NT2/D1 (cell line): Measurements from ENCODE around the gene ACBD6.

Experiments
- DNase-seq: peaks from one replicate; pipeline ENCODE4 v3.0.0-alpha.2; 2011; ENCODE audit warnings: low read depth, low spot score
- H3K27me3 ChIP-seq: 2 replicates; pipeline ENCODE4 v1.6.0; 2011; ENCODE audit warnings: mild to moderate bottlenecking; ENCODE audit not compliant: insufficient read length, insufficient read depth
- H3K36me3 ChIP-seq: 2 replicates; pipeline ENCODE4 v1.6.1; 2011; ENCODE audit warnings: mild to moderate bottlenecking, low read length, mixed read lengths; ENCODE audit not compliant: insufficient read depth, insufficient read length
- H3K4me1 ChIP-seq: 2 replicates; pipeline ENCODE4 v1.5.1; 2011; ENCODE audit not compliant: insufficient read depth, insufficient read length
- H3K4me3 ChIP-seq: 2 replicates; pipeline ENCODE4 v1.5.1; 2011; ENCODE audit warnings: low read depth; ENCODE audit not compliant: insufficient read length
- H3K9ac ChIP-seq: 2 replicates; pipeline ENCODE4 v1.6.0; 2011; ENCODE audit warnings: low read depth; ENCODE audit not compliant: insufficient read length
- H3K9me3 ChIP-seq: 2 replicates; pipeline ENCODE4 v1.5.1; 2011; ENCODE audit warnings: mild to moderate bottlenecking, low read length; ENCODE audit not compliant: insufficient read depth
- SUZ12 ChIP-seq: IDR thresholded peaks from 2 replicates; pipeline ENCODE4 v1.6.1; 2011; ENCODE audit not compliant: insufficient read length, insufficient read depth; ENCODE audit errors: extremely low read depth
- YY1 ChIP-seq: IDR thresholded peaks from 2 replicates; pipeline ENCODE4 v1.6.1; 2011; ENCODE audit not compliant: insufficient read length, insufficient read depth
- ZNF274 ChIP-seq: IDR thresholded peaks from 2 replicates; pipeline ENCODE4 v1.6.1; 2011; ENCODE audit warnings: mild to moderate bottlenecking, low read depth, low read length

The ACBD6 gene

DNA sequence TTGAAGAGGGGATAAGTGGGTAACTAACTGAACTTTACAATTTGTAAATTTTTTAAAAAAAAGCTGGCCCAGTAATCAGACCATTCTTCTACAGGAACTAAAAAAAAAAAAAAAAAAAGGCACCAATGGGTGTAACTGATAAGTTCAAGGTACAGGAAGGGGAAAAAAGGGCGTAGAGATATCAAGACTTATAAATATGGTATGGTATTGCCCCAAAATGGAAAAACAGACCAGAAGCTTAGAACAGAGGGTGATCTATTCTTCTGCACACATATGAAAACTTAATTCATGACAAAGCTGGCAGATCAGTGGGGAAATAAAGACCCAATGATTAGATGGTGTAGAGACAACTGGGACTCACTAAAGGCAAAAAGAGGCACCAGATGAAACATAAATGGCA lies 213.4 kb downstream of the ACBD6 start:
- Histone ChIP-seq H3K27me3 (no peaks in the 10 kb centered on the region), H3K4me1 (no peaks in the 10 kb centered on the region), H3K36me3 (peaks cover 20% of the 10 kb centered on the region), H3K9me3 (no peaks in the 10 kb centered on the region), H3K4me3 (no peak overlapping the region), H3K9ac (no peak overlapping the region)
- DNase-seq, result no peak
- TF ChIP-seq SUZ12 (no peak), ZNF274 (no peak), YY1 (no peak)

DNA sequence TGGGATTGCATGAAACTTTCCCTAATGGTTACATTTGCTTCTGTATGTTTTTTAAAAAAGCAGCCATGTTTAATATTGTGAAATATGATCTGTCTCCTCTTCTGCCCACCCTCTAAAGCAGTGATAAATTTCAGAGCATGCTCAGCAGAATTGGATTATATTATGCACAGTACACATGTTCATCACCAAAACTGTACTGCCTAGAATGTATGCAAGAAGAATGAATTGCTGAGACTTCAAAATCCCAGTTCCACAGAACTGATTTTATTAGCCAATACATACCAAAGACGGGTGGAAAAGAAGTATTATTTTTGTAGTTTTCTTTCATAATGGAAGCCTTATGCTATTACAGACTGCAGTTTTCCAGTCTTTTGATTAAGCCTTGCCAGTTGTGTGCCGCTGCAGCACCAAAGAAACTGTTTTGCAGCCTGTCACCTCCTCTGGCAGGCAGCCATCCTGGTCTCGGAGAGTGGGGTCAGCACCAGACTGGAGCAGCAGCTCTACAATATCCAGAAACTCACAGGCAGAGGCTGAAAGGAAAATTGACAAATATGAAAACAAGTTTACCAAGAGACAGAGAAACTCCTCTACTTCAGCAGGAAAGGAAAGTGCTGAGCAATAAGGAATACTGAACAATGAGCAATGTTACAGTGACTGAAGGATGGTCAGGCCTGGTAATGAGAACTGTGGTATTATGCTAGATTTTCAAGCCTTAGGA lies 214.2 kb downstream of the ACBD6 start:
- no peaks in the 10 kb centered on the region for H3K27me3 ChIP-seq
- DNase-seq, result no peak

DNA sequence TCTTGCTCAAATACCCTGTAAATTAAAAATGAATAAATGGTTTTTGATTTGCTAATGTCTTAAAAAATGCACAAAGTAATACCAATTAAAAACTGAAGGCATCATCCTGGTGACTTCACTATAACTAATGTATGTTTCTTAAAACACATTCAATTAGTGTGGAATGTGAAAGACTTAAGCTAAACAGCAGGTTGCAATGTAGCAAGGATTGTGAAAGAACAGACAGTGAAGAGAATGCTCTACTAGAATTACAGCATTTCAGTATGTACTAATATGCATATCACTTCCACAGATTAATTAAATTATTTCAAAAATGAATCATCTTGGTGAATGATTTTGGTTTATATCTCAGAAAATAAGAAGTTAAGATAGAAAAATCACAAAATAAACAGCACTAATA lies 216.0 kb downstream of the ACBD6 start:
- Histone ChIP-seq H3K4me1 (no peaks in the 10 kb centered on the region), H3K36me3 (peaks cover 20% of the 10 kb centered on the region), H3K27me3 (no peaks in the 10 kb centered on the region), H3K9ac (no peak overlapping the region), H3K4me3 (no peak overlapping the region), H3K9me3 (no peaks in the 10 kb centered on the region)
- DNase-seq, result no peak
- TF ChIP-seq YY1 (no peak), SUZ12 (no peak), ZNF274 (no peak)

More for the DNA sequence above, 214.2 kb downstream of the ACBD6 start:
- TF ChIP-seq SUZ12 (no peak), YY1 (no peak), ZNF274 (no peak)
- H3K4me1 ChIP-seq, result no peaks in the 10 kb centered on the region
- H3K9me3 ChIP-seq, result no peaks in the 10 kb centered on the region
- H3K4me3 ChIP-seq, result no peak overlapping the region
- peaks cover 20% of the 10 kb centered on the region for H3K36me3 ChIP-seq
- no peak overlapping the region for H3K9ac ChIP-seq

DNA sequence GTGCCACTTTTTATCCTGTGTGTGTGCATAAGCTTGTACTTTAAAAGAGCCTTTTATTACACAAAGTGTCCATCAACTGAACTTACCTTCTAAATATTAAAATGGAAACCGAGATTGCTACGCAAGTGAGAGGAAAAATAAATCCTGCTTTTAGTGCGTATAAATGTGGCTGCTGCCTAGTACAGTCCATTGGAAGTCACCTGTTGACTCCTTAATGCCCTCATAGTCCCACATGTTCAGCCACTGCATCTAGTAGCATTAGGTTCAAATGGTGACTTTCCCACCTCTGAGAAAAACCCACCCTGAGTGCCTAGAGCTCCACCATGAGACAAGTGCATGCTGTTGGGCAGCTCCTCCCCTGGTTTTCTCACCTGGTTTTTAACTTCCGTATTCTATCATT lies 219.3 kb downstream of the ACBD6 start:
- H3K36me3 ChIP-seq, result peaks cover 37% of the 10 kb centered on the region
- TF ChIP-seq YY1 (no peak), SUZ12 (no peak), ZNF274 (no peak)
- no peak overlapping the region for H3K9ac ChIP-seq
- H3K4me3 ChIP-seq, result no peak overlapping the region
- DNase-seq, result no peak
- H3K27me3 ChIP-seq, result no peaks in the 10 kb centered on the region
- no peaks in the 10 kb centered on the region for H3K9me3 ChIP-seq
- H3K4me1 ChIP-seq, result peaks cover 3% of the 10 kb centered on the region

DNA sequence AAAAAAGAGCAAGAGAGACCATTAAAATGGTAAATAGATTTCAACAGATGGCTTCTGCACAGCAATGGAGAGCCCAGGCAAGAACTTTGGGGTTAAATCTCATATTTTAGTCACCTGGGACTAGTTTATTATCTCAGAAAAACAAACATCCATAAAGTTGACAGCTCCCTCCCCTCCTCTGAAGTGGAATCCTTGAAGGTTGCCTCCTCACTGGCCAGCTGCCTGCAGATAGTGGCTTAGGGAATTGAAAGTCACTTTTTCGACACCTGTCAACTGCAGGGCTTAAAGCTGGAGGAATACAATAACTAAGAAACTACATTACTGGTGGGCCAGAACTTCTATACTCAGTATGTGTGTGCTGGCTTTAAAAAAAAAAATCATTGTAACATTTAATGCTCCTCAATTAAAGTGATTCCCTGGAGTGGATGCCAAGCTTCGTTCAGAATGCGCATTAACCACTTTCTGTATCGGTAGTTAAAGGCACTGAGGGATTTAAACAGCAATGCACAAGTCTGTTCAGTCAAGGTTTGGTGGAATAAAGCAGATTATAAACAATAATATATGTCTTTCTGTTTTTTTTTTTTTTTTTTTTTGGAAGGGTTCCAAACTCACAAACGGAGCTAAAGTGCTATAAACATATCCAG lies 219.9 kb downstream of the ACBD6 start:
- DNase-seq, result no peak
- Histone ChIP-seq H3K27me3 (no peaks in the 10 kb centered on the region), H3K36me3 (peaks cover 34% of the 10 kb centered on the region), H3K4me1 (peaks cover 3% of the 10 kb centered on the region), H3K4me3 (no peak overlapping the region), H3K9ac (no peak overlapping the region), H3K9me3 (no peaks in the 10 kb centered on the region)
- TF ChIP-seq YY1, result no peak
- TF ChIP-seq ZNF274, result no peak
- no peak for TF ChIP-seq SUZ12

DNA sequence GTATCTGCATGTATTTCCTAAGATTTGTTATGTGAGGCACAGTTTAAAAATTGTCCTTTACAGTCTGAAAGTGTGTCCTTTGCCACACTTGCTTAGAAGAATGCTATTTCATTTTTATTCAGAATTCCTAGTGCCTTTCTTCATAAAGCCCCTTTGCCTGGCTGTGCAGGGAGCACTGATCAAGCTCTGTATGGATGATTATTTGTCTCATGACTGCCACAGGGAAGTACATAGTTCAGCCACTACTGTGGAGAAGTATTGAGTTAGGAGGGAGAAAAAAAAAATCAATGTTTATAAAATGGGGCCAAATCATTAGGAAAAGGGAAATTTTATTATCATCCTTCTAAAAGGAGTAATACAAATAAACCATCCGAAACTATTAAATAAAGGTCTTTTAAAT lies 220.9 kb downstream of the ACBD6 start:
- Histone ChIP-seq H3K36me3 (peaks cover 24% of the 10 kb centered on the region), H3K9ac (no peak overlapping the region), H3K4me1 (peaks cover 3% of the 10 kb centered on the region), H3K27me3 (no peaks in the 10 kb centered on the region), H3K9me3 (peaks cover 10% of the 10 kb centered on the region; the same call in 1 of the 2 replicates), H3K4me3 (no peak overlapping the region)
- DNase-seq, result no peak
- TF ChIP-seq YY1, result no peak
- no peak for TF ChIP-seq SUZ12
- no peak for TF ChIP-seq ZNF274

DNA sequence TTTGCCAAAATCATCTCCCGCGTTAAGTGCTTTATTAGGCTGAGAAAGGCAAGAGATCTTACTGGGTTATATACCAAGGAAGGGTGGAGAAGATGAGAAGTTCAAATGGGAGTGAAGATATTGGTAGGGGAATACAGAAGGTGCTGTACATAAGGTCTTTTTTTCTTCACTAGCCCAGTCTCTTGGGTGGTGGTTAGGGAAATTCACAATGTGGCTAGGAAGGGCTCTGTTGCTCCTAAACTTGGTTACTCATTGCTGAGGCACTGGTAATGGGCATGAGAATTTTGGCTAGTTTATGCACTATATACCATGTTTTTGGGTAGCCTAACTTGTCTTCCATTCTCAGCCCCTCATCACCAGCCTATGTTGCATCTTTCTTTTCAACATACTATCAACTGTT lies 221.8 kb downstream of the ACBD6 start:
- no peak overlapping the region for H3K9ac ChIP-seq
- no peak overlapping the region for H3K4me3 ChIP-seq
- H3K36me3 ChIP-seq, result peaks cover 26% of the 10 kb centered on the region
- no peaks in the 10 kb centered on the region for H3K27me3 ChIP-seq
- no peak for TF ChIP-seq SUZ12
- TF ChIP-seq YY1, result no peak
- TF ChIP-seq ZNF274, result no peak
- DNase-seq, result no peak
- H3K9me3 ChIP-seq, result peaks cover 18% of the 10 kb centered on the region; the same call in 1 of the 2 replicates
- H3K4me1 ChIP-seq, result peaks cover 3% of the 10 kb centered on the region

DNA sequence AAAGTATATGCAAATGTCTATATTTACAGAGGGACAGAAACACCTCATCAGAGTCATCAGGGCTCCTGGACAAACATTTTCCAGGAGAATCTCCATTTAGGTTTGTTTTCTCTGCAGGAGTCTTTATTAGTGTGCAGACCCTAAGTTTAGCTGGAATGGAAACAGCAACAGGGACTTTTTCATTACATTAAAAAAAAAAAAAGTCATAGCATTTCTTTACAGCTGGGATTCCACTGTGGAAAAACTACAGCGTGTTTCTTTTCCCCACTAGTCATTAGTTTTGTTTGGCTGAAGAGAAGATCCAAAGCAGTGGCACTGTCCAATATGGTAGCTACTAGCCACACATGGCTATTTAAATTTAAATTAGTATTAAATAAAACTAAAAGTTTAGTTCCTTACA lies 222.7 kb downstream of the ACBD6 start:
- H3K9ac ChIP-seq, result no peak overlapping the region
- H3K27me3 ChIP-seq, result no peaks in the 10 kb centered on the region
- H3K4me1 ChIP-seq, result peaks cover 3% of the 10 kb centered on the region
- DNase-seq, result no peak
- H3K4me3 ChIP-seq, result no peak overlapping the region
- peaks cover 36% of the 10 kb centered on the region for H3K36me3 ChIP-seq
- peaks cover 25% of the 10 kb centered on the region; the same call in 1 of the 2 replicates for H3K9me3 ChIP-seq
- TF ChIP-seq SUZ12 (no peak), YY1 (no peak), ZNF274 (no peak)
